HG02884 (cell line): ENCODE data around the gene MLXIP.

Experiments used
- ATAC-seq: cut with Tn5 transposase; IDR thresholded peaks from one replicate; pipeline ENCODE4 v1.9.1; 2021; ENCODE audit warnings: mild to moderate bottlenecking, moderate library complexity; ENCODE audit not compliant: unreplicated experiment

The MLXIP gene

GRCh38 chr12:122124370-122124769 lies 45.8 kb downstream of the MLXIP start:
- ATAC-seq: no peak

DNA sequence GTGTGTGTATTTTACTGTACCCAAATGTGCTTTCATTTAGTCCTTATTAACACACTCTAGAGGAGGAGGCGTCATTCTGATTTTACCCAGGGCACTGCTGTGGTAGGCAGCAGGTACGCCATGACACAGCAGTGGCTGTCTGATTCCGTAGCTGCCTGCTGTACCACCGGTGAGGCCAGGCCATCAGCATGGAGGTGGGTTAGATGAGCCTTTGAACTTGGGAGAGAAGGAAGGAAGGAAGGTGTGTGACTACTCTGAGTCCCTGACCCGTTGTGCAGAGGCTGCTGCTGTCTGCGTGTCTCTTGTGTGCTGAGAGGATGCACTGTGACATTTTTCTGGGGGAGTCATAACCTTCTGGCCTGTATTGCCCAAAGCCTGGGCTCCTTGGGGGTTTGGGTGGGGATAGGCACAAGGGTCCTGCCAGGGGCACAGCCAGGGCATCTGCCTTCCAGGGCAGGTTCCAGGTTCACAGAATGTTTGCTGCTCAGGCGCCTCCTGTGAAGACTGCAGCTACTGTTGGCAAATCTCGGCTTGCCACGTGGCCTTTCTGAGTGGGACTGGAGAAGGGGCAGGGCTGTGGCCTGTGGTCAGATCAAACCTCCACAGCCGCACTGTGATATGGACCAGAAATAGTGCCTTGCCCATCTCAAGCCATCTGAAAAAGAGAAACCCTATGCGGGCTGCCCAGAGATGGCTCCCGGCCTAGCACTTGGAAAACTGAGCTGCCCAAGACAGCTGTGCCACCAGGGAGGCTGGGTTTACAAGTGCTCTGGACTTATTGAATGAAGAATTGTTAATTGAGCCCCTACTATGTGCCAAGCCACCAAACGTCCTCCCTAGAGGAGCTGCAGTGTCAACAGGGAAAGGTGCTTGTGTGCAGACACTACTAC lies 47.1 kb downstream of the MLXIP start:
- no peak for ATAC-seq

DNA sequence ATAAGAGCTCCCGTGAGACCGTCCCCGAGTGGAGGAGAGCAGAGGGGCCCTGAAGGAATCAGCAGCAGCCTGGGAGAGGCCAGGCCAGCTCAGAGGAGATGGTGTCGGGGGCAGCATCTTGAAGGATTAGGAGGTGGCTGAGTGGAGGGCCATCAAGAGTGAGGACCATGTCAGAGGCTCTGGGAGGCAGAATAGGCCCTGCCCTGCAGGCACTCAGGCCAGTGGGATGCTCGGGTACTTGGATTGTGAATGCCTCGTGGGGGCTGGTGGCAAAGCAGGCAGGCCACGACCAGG lies 47.7 kb downstream of the MLXIP start:
- no peak for ATAC-seq

DNA sequence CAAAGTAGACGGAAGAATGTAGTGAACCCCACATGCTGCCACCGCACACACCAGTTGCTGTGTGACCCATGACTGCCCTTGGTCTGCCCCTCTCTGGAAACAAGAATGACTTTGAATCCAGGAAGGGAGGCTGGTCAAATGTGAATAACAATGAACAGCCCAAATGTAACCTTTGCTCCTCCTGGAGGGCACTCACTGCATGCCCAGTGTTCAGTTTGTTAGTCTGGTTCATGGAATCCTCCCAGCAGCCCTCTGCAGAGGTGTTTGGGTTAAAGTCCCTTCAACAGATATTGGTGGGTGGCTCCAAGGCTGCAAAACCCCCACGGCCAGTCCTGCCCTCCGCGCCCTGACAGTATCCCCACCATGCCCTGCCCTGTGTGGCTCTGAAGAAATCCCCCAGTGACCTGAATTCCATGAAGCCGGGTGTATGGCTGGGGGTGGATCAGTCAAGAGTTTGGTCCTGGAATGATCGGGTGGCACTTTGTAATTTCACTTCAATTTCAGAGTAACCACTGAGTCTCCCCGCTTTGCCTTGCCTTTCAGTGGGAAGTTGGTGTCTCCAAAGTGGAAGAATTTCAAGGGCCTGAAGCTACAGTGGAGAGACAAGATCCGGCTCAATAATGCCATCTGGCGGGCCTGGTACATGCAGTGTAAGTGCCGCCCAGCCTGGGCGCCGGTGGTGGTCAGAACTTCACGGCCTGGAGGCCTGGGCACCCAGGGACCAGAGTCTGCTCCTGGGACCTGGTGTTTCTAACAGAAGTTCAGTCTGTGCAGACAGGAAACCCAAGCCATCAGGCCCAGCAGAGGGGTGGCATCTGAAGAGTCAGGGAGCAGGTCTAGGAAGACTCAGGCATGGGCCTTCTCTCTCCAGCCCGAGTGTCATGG lies 48.4 kb downstream of the MLXIP start:
- ATAC-seq: no peak

- no peak for ATAC-seq
These were observed 49.3 kb downstream of the MLXIP start for GRCh38 chr12:122127839-122128238.

DNA sequence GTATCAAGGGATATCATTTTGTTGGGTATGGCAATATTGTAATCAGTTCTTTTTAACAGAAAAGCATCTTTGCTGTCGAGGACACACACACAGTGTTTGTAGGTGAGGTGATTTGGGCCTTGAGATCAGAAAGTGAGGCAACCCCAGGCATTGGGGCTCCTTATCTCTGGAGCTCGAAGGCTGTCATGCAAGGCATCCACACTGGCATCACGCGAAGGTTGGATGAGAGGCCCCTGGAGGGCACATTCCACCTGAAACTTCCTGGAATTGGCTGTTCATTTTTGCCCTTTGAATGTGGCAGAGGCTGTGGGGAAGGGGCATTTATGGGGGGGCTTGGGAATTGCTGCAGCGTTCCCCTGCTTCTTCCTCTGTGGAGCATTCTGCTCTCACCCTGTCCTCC lies 49.9 kb downstream of the MLXIP start:
- ATAC-seq: no peak

- ATAC-seq: no peak
These were observed 50.6 kb downstream of the MLXIP start for GRCh38 chr12:122129131-122129530.

GRCh38 chr12:122130150-122130549 lies 51.6 kb downstream of the MLXIP start:
- ATAC-seq: no peak

DNA sequence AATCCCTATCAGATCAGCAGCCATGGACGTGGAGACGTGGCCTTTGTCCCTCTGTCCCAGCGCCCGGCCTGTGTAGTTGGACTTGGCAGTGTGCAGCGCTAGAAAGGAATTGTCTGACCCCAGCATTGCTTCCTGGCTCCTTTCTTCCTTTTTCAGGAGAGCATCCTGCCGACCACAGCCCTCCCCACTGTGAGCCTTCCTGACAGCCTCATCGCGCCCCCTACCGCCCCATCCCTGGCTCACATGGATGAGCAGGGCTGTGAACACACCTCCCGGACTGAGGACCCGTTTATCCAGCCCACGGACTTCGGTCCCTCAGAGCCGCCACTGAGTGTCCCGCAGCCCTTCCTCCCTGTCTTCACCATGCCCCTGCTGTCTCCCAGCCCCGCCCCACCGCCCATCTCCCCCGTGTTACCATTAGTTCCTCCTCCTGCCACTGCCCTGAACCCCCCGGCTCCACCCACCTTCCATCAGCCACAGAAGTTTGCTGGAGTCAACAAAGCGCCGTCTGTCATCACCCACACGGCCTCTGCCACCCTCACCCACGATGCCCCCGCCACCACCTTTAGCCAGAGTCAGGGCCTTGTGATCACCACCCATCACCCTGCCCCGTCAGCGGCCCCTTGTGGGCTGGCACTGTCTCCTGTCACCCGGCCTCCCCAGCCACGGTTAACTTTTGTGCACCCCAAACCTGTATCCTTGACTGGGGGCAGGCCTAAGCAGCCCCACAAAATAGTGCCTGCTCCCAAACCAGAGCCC lies 54.8 kb downstream of the MLXIP start:
- no peak for ATAC-seq

GRCh38 chr12:122135437-122136031 lies 57.0 kb downstream of the MLXIP start:
- no peak for ATAC-seq

GRCh38 chr12:122137229-122137628 lies 58.7 kb downstream of the MLXIP start:
- ATAC-seq: no peak

DNA sequence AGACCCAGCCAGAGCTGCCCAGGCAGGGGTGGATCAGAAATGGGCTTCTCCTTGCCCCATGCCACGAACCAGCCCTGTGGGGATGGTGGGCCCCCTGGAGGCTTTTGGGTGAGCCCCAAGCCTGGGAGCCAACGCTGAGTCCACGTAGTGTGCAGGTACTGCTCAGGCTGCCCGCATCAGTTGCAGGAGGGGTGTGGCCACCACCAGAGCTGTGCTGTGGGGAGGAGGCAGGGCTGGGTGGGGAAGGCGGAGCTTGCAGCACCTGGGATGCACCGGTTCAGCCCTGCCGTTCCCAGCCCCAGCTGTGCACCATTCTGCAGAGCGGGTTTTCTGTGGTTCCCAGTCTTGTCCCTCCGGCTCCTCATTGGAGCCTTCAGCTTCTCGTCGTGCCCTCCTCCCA lies 59.1 kb downstream of the MLXIP start:
- no peak for ATAC-seq

- no peak for ATAC-seq
These were observed 59.6 kb downstream of the MLXIP start for GRCh38 chr12:122138181-122138580.

- ATAC-seq: no peak
These were observed 60.1 kb downstream of the MLXIP start for GRCh38 chr12:122138616-122139015.

DNA sequence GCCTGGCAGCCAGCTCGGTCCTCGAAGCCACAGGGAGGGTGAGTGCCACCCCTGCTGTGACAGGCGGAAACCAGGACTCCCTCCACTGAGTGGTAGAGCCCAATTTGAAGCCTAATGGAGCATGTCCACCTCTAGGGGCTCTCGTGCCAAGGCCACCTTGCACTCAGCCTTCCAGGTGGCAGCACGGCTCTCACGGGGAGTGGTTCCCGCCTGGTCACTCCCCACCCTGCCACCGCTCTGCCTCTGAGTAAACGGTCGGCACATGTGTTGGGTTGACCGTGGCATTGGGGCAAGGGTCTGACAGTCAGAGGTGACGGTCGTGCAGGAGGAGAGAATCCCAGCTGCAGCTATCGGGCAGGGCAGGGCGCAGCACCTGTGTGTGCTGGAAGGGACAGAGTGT lies 60.7 kb downstream of the MLXIP start:
- ATAC-seq: no peak

GRCh38 chr12:122139941-122140340 lies 61.4 kb downstream of the MLXIP start:
- no peak for ATAC-seq

GRCh38 chr12:122140467-122141257 lies 62.1 kb downstream of the MLXIP start:
- no peak for ATAC-seq

GRCh38 chr12:122141911-122142725 lies 63.6 kb downstream of the MLXIP start:
- no peak for ATAC-seq

GRCh38 chr12:122142857-122143256 lies 64.3 kb downstream of the MLXIP start:
- no peak for ATAC-seq
